WERI-Rb-1 (cell line): ENCODE data around the gene ZFPM1.
"Not testable (repeated sequence)": the region's sequence is repeated elsewhere in the genome, so short reads cannot be mapped to it uniquely, and the experiment has no call there.

Experiments
- DNase-seq: peaks from one replicate; pipeline ENCODE4 v3.0.0-alpha.2; 2020
- H3K27ac ChIP-seq: fragments of 250-450 bp; sonication (Bioruptor Pico); 2 replicates; pipeline ENCODE4 v1.5.1; 2020; ENCODE audit warnings: mild to moderate bottlenecking, moderate library complexity
- H3K27me3 ChIP-seq: fragments of 250-450 bp; sonication (Bioruptor Pico); 2 replicates; pipeline ENCODE4 v1.5.1; 2021; ENCODE audit warnings: mild to moderate bottlenecking, low read depth, moderate library complexity; ENCODE audit not compliant: insufficient read depth, severe bottlenecking
- H3K36me3 ChIP-seq: fragments of 250-450 bp; sonication (Bioruptor Pico); 2 replicates; pipeline ENCODE4 v1.5.1; 2020; ENCODE audit warnings: mild to moderate bottlenecking, moderate library complexity
- H3K4me3 ChIP-seq: 2 replicates; pipeline ENCODE4 v1.5.1; 2011; ENCODE audit warnings: low read depth, mild to moderate bottlenecking, control low read depth, low read length
- H3K9me3 ChIP-seq: fragments of 250-450 bp; sonication (Bioruptor Pico); 2 replicates; pipeline ENCODE4 v1.5.1; 2021; ENCODE audit warnings: mild to moderate bottlenecking, moderate library complexity; ENCODE audit not compliant: severe bottlenecking
- CTCF ChIP-seq: IDR thresholded peaks from 2 replicates; pipeline ENCODE4 v1.5.1; 2011; ENCODE audit warnings: low read depth, mild to moderate bottlenecking, control low read depth, inconsistent platforms, low read length

The ZFPM1 gene

GRCh38 chr16:88516601-88517061 lies 63.6 kb downstream of the ZFPM1 start:
- Histone ChIP-seq H3K4me3 (no peak overlapping the region), H3K27me3 (no peaks in the 10 kb centered on the region), H3K36me3 (no peaks in the 10 kb centered on the region), H3K9me3 (no peaks in the 10 kb centered on the region), H3K27ac (peak overlapping the region; percentile 28; the same call in 1 of the 2 replicates)
- DNase-seq: peak; percentile 36
- TF ChIP-seq CTCF: no peak

- H3K36me3 ChIP-seq, H3K27me3 ChIP-seq, DNase-seq, H3K4me3 ChIP-seq, H3K9me3 ChIP-seq, H3K27ac ChIP-seq: not testable (repeated sequence)
Measured at GRCh38 chr16:88517208-88517774, 64.2 kb downstream of the ZFPM1 start.

DNA sequence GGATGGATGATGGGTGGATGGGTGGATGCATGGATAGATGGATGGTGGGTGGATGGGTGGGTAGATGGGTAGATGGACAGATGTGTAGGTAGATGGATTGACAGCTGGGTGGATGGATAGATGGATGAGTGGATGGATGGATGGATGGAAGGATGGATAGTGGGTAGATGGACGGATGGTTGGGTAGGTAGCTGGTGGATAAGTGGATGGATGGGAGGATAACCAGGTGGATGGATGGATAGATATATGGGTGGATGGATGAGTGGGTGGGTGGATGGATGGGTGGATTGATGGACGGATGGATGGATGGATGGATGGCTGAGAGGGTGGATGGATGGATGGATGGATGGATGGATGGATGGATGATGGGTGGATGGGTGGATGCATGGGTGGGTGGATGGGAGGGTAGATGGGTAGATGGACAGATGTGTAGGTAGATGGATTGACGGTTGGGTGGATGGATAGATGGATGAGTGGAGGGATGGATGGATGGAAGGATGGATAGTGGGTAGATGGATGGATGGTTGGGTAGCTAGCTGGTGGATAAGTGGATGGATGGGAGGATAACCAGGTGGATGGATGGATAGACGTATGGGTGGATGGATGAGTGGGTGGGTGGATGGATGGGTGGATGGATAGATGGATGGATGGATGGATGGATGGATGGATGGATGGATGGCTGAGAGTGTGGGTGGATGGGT lies 65.5 kb downstream of the ZFPM1 start:
- not testable (repeated sequence) for H3K4me3 ChIP-seq, DNase-seq, H3K27ac ChIP-seq, H3K36me3 ChIP-seq, H3K27me3 ChIP-seq, H3K9me3 ChIP-seq

- TF ChIP-seq CTCF: no peak
Measured at GRCh38 chr16:88519240-88519639, 66.2 kb downstream of the ZFPM1 start.

GRCh38 chr16:88519938-88520653 lies 67.0 kb downstream of the ZFPM1 start:
- Histone ChIP-seq H3K9me3 (no peaks in the 10 kb centered on the region), H3K36me3 (no peaks in the 10 kb centered on the region), H3K4me3 (no peak overlapping the region), H3K27me3 (no peaks in the 10 kb centered on the region), H3K27ac (no peak overlapping the region)
- no peak for DNase-seq
- TF ChIP-seq CTCF: no peak

More at GRCh38 chr16:88519240-88519639, 66.2 kb downstream of the ZFPM1 start:
- no peak for DNase-seq
- Histone ChIP-seq H3K9me3 (no peaks in the 10 kb centered on the region), H3K36me3 (no peaks in the 10 kb centered on the region), H3K27ac (no peak overlapping the region), H3K4me3 (no peak overlapping the region), H3K27me3 (no peaks in the 10 kb centered on the region)

GRCh38 chr16:88521674-88522073 lies 68.6 kb downstream of the ZFPM1 start:
- Histone ChIP-seq H3K27ac (no peak overlapping the region), H3K4me3 (no peak overlapping the region), H3K36me3 (no peaks in the 10 kb centered on the region), H3K27me3 (no peaks in the 10 kb centered on the region), H3K9me3 (no peaks in the 10 kb centered on the region)
- no peak for TF ChIP-seq CTCF
- DNase-seq: no peak
